B cell (primary cell): Measurements from ENCODE around the gene ETFDH. TPM values are rescaled to one million over a fixed set of nuclear protein-coding genes. Genes with fewer than 3 reads are reported as not detected.

Experiments
- ATAC-seq: fragments of 200-7000 bp; cut with Tn5 transposase; one replicate; pipeline ENCODE4 v1.10.0; 2021; ENCODE audit warnings: low read depth, mild to moderate bottlenecking, moderate number of reproducible peaks, moderate library complexity
- CTCF ChIA-PET: fragments of 350-600 bp; sonication (Branson Sonifier 250); formaldehyde crosslinking; loops from one replicate; lab custom pipeline; 2021; ENCODE audit warnings: antibody characterized with exemption, inconsistent platforms; lab: Charles Lee
- POLR2A ChIA-PET: fragments of 350-600 bp; sonication (Branson Sonifier 250); formaldehyde crosslinking; loops from one replicate; lab custom pipeline; 2021; ENCODE audit warnings: antibody characterized with exemption; lab: Charles Lee
- DNase-seq: peaks from one replicate; pipeline ENCODE4 v3.0.0; 2013
- H2AFZ ChIP-seq: 2 replicates; pipeline ENCODE4 v1.6.1; 2012; ENCODE audit warnings: mild to moderate bottlenecking, low read depth, low read length; ENCODE audit not compliant: insufficient read depth, poor library complexity, severe bottlenecking
- H3K27ac ChIP-seq, 2 donors: 1 replicate in 1 of 2; 2 replicates in 1 of 2; pipeline ENCODE4 v1.5.1; 2012 to 2013; ENCODE audit warnings: low read length in 2 of 2, mild to moderate bottlenecking in 2 of 2, moderate library complexity in 1 of 2
- H3K27me3 ChIP-seq, 4 experiments: fragments of 200-600 bp in 1 of 4; sonication (generic) in 1 of 4; replicated peaks in 1 of 4; 1 replicate in 2 of 4; 2 replicates in 2 of 4; pipeline versions ENCODE4 v1.6.1 to v1.7.0; 2013 to 2016; ENCODE audit warnings: low read length in 3 of 4, mild to moderate bottlenecking in 2 of 4, mixed read lengths in 1 of 4, moderate library complexity in 1 of 4; ENCODE audit not compliant: insufficient read depth in 4 of 4, control insufficient read depth in 3 of 4; ENCODE audit errors: control extremely low read depth in 1 of 4
- H3K36me3 ChIP-seq, 2 experiments: replicated peaks in 1 of 2; 1 replicate in 1 of 2; 2 replicates in 1 of 2; pipeline versions ENCODE4 v1.6.1 to v1.7.1; 2013; ENCODE audit warnings: low read length in 1 of 2; ENCODE audit not compliant: insufficient read depth in 2 of 2, control insufficient read depth in 1 of 2; ENCODE audit errors: control extremely low read depth in 1 of 2, extremely low read depth in 1 of 2
- H3K4me1 ChIP-seq, 2 donors: fragments of 200-600 bp in 1 of 2; sonication (generic) in 1 of 2; 1 replicate in 1 of 2; 2 replicates in 1 of 2; pipeline versions ENCODE4 v1.5.1 to v1.6.1; 2013 to 2017; ENCODE audit warnings: low read length in 2 of 2; ENCODE audit not compliant: control insufficient read depth in 2 of 2, insufficient read depth in 2 of 2
- H3K4me2 ChIP-seq: replicated peaks from 2 replicates; pipeline ENCODE3; 2012; ENCODE audit warnings: mild to moderate bottlenecking, low read depth, low read length; ENCODE audit not compliant: poor library complexity, severe bottlenecking
- H3K4me3 ChIP-seq, 5 experiments: fragments of 200-600 bp in 1 of 5; sonication (generic) in 1 of 5; 1 replicate in 3 of 5; 2 replicates in 2 of 5; pipeline versions ENCODE4 v1.5.1 to v1.7.0; 2011 to 2016; ENCODE audit warnings: low read length in 4 of 5, mild to moderate bottlenecking in 4 of 5, low read depth in 2 of 5, control low read depth in 1 of 5, moderate library complexity in 1 of 5; ENCODE audit not compliant: insufficient read depth in 1 of 5; ENCODE audit errors: control extremely low read depth in 1 of 5, extremely low read depth in 1 of 5
- H3K79me2 ChIP-seq: fragments of 200-600 bp; sonication (generic); one replicate; pipeline ENCODE4 v1.6.0; 2016; ENCODE audit warnings: low read length; ENCODE audit not compliant: control insufficient read depth, insufficient read depth
- H3K9ac ChIP-seq: fragments of 200-600 bp; sonication (generic); 2 replicates; pipeline ENCODE4 v1.6.1; 2017; ENCODE audit warnings: mild to moderate bottlenecking, low read length, moderate library complexity
- H3K9me3 ChIP-seq, 3 donors: one replicate each; pipeline versions ENCODE4 v1.6.1 to v1.7.1; 2013; ENCODE audit warnings: low read length in 2 of 3; ENCODE audit not compliant: control insufficient read depth in 2 of 3, insufficient read depth in 1 of 3; ENCODE audit errors: control extremely low read depth in 1 of 3
- H4K20me1 ChIP-seq: 2 replicates; pipeline ENCODE4 v1.6.0; 2012; ENCODE audit warnings: mild to moderate bottlenecking, low read length; ENCODE audit not compliant: insufficient read depth, control insufficient read depth, poor library complexity, severe bottlenecking
- H3K27ac Mint-ChIP-seq: one replicate; pipeline ENCODE4 v1.8.0; 2021; ENCODE audit warnings: mixed read lengths
- H3K27me3 Mint-ChIP-seq: one replicate; pipeline ENCODE4 v1.8.0; 2021; ENCODE audit warnings: mixed read lengths
- H3K4me1 Mint-ChIP-seq: one replicate; pipeline ENCODE4 v1.8.0; 2021; ENCODE audit warnings: mixed read lengths
- H3K4me3 Mint-ChIP-seq: one replicate; pipeline ENCODE4 v1.8.0; 2021; ENCODE audit warnings: mixed read lengths
- H3K9me3 Mint-ChIP-seq: one replicate; pipeline ENCODE4 v1.8.0; 2022; ENCODE audit warnings: mixed read lengths; ENCODE audit not compliant: insufficient read depth
- CTCF ChIP-seq: fragments of 200-600 bp; IDR thresholded peaks from one replicate; pipeline ENCODE4 v1.8.0; 2022; ENCODE audit warnings: antibody characterized with exemption, mild to moderate bottlenecking
- EZH2 ChIP-seq: IDR thresholded peaks from 2 replicates; pipeline ENCODE4 v1.6.1; 2012; ENCODE audit warnings: borderline replicate concordance, low read depth, mild to moderate bottlenecking, moderate library complexity, low read length; ENCODE audit not compliant: insufficient read depth, poor library complexity, severe bottlenecking
- WGBS: methylation state at CpG from one replicate; pipeline ENCODE4 v1.1.5; 2013; ENCODE audit warnings: missing lambda C conversion rate; ENCODE audit not compliant: insufficient coverage; 5-methylcytosine and 5-hydroxymethylcytosine counted together
- intact Hi-C: fragments of 100-400 bp; cut with micrococcal nuclease; formaldehyde crosslinking; loops from one replicate; pipeline ENCODE4 v1.10.0; 2022
- polyA plus RNA-seq: library from polyadenylated mRNA; depleted of rRNA; stranded (reverse); fragments of >200 nt; gene quantifications from 2 replicates; pipeline ENCODE4 v1.2.3, GENCODE V29; 2012
- total RNA-seq, 2 donors: library from RNA; stranded (reverse); fragments of 120-200 nt in 1 of 2; gene quantifications; 1 replicate in 1 of 2; 2 replicates in 1 of 2; pipeline versions ENCODE4 v1.2.3 to v1.2.4, GENCODE V29; 2013 to 2022

ETFDH gene
- total and polyA plus RNA-seq, 2 donors (not counting 1 experiment from before 2014, with no cell fraction given) = 7.8 to 10.8 TPM

GRCh38 chr4:158729716-158730559 lies 57.8 kb downstream of the ETFDH start:
- Histone ChIP-seq H3K27ac (no peak overlapping the region), H3K27me3 (peaks cover 0 to 37% (median 30%) of the 10 kb centered on the region in 4 experiments)
- CTCF ChIA-PET = interaction anchor here (0.7 to 1.2 kb wide), 2 partner anchors 33 to 473 kb away, joined by 3 to 4 read pairs; no protein-coding TSS in a partner anchor

More at GRCh38 chr4:158729716-158730559, 57.8 kb downstream of the ETFDH start:
- peaks cover 64% of the 10 kb centered on the region for H3K27me3 Mint-ChIP-seq
- no peak overlapping the region for H3K27ac Mint-ChIP-seq
- Histone ChIP-seq H3K9ac (no peak overlapping the region), H3K79me2 (no peaks in the 10 kb centered on the region), H2AFZ (no peak overlapping the region), H3K9me3 (peaks cover 0 to 2% (median 0%) of the 10 kb centered on the region in 3 donors), H3K36me3 (no peaks in the 10 kb centered on the region), H3K4me3 (no peak overlapping the region), H3K4me1 (no peaks in the 10 kb centered on the region), H4K20me1 (no peaks in the 10 kb centered on the region), H3K4me2 (no peak overlapping the region)
- no peak overlapping the region for H3K4me3 Mint-ChIP-seq
- intact Hi-C loops = loop anchor here (1.0 to 2.0 kb wide), 2 partner anchors 445 to 473 kb away; no protein-coding TSS in a partner anchor
- H3K9me3 Mint-ChIP-seq = no peaks in the 10 kb centered on the region
- ATAC-seq (no peak), DNase-seq (peak; percentile 58)
- WGBS = 14% methylated on average over 4 of the region's 5 CpGs
- TF ChIP-seq EZH2 (no peak), CTCF (peak; percentile 74)
- POLR2A ChIA-PET = no interaction called here
- H3K4me1 Mint-ChIP-seq = no peaks in the 10 kb centered on the region
